GM18498 (cell line): ENCODE data around the gene HERC3.

Experiments
- ATAC-seq: cut with Tn5 transposase; IDR thresholded peaks from one replicate; pipeline ENCODE4 v1.9.1; 2021; ENCODE audit warnings: mild to moderate bottlenecking, moderate library complexity; ENCODE audit not compliant: unreplicated experiment

HERC3 gene

GRCh38 chr4:88744609-88745008 lies 152.3 kb downstream of the HERC3 start:
- ATAC-seq, result no peak

GRCh38 chr4:88745175-88745574 lies 152.9 kb downstream of the HERC3 start:
- ATAC-seq, result no peak

GRCh38 chr4:88745581-88746163 lies 153.4 kb downstream of the HERC3 start:
- ATAC-seq, result no peak

- no peak for ATAC-seq
These were observed 153.9 kb downstream of the HERC3 start for GRCh38 chr4:88746206-88746605.

- ATAC-seq, result no peak
These were observed 155.1 kb downstream of the HERC3 start for GRCh38 chr4:88747351-88747750.

- ATAC-seq, result no peak
These were observed 158.1 kb downstream of the HERC3 start for GRCh38 chr4:88750369-88750768.

GRCh38 chr4:88751258-88752075 lies 159.2 kb downstream of the HERC3 start:
- no peak for ATAC-seq

GRCh38 chr4:88752076-88752463 lies 159.8 kb downstream of the HERC3 start:
- ATAC-seq, result no peak

- ATAC-seq, result no peak
These were observed 160.5 kb downstream of the HERC3 start for GRCh38 chr4:88752754-88753153.

GRCh38 chr4:88753658-88754571 lies 161.6 kb downstream of the HERC3 start:
- no peak for ATAC-seq

- ATAC-seq, result no peak
These were observed 162.5 kb downstream of the HERC3 start for GRCh38 chr4:88754796-88755195.

- ATAC-seq, result no peak
These were observed 163.2 kb downstream of the HERC3 start for GRCh38 chr4:88755454-88755853.

- no peak for ATAC-seq
These were observed 163.9 kb downstream of the HERC3 start for GRCh38 chr4:88756149-88756548.

GRCh38 chr4:88757067-88757466 lies 164.8 kb downstream of the HERC3 start:
- ATAC-seq, result no peak

- no peak for ATAC-seq
These were observed 165.5 kb downstream of the HERC3 start for GRCh38 chr4:88757776-88758175.
